GM12878 (cell line): ENCODE data around the gene C17orf78. TPM values are rescaled to one million over a fixed set of nuclear protein-coding genes. Genes with fewer than 3 reads are reported as not detected.

Source experiments
- ATAC-seq: fragments of 200-7000 bp; cut with Tn5 transposase; 3 replicates; pipeline ENCODE4 v1.9.1; 2020; ENCODE audit warnings: mild to moderate bottlenecking, moderate library complexity
- BruUV-seq: library from RNA; stranded (reverse); fragments of 400-500 nt; replicated peaks from 2 replicates; lab custom pipeline; 2021; lab: Mats Ljungman, UMichigan
- CTCF ChIA-PET: fragments of 300-600 bp; sonication (Branson Sonifier 250); formaldehyde crosslinking; extraction: SDS; loops from one replicate; lab custom pipeline; 2021; ENCODE audit warnings: inconsistent platforms; lab: Yijun Ruan, JAX
- POLR2A ChIA-PET: fragments of 350-600 bp; formaldehyde crosslinking; extraction: SDS; loops from one replicate; lab custom pipeline; 2021; ENCODE audit warnings: inconsistent platforms; lab: Charles Lee
- RAD21 ChIA-PET: fragments of 300-600 bp; sonication (Branson Sonifier 250); formaldehyde crosslinking; loops from one replicate; lab custom pipeline; 2023; ENCODE audit warnings: antibody characterized with exemption; ENCODE audit not compliant: unreplicated experiment; lab: Charles Lee
- SMC1A ChIA-PET: fragments of 300-600 bp; sonication (Branson Sonifier 250); formaldehyde crosslinking; loops from one replicate; lab custom pipeline; 2023; ENCODE audit not compliant: unreplicated experiment, uncharacterized antibody; lab: Charles Lee
- DNase-seq: peaks from one replicate; pipeline ENCODE4 v3.0.0-alpha.2; 2011; ENCODE audit warnings: low read depth, low spot score
- FAIRE-seq: peaks from 3 replicates; lab custom pipeline; 2011; peaks lifted over from hg19 to GRCh38; lab: Jason Lieb, UNC
- H2AFZ ChIP-seq: 2 replicates; pipeline ENCODE4 v1.6.0; 2011; ENCODE audit warnings: low read depth, low read length, control low read depth; ENCODE audit not compliant: control insufficient read depth
- H3K27ac ChIP-seq: 2 replicates; pipeline ENCODE4 v1.5.1; 2011; ENCODE audit warnings: control low read depth; ENCODE audit not compliant: control insufficient read depth, insufficient read depth
- H3K27me3 ChIP-seq, 2 experiments: replicated peaks in 1 of 2; 2 replicates each; pipeline versions ENCODE4 v1.6.0 to v1.6.1; 2011; ENCODE audit warnings: low read length in 1 of 2; ENCODE audit not compliant: control insufficient read depth in 2 of 2, insufficient read depth in 2 of 2
- H3K36me3 ChIP-seq, 2 experiments: 2 replicates each; pipeline ENCODE4 v1.5.1; 2011; ENCODE audit warnings: low read length in 1 of 2; ENCODE audit not compliant: control insufficient read depth in 2 of 2, insufficient read depth in 2 of 2
- H3K4me1 ChIP-seq: 2 replicates; pipeline ENCODE4 v1.6.1; 2011; ENCODE audit warnings: mild to moderate bottlenecking, low read length, moderate library complexity, mixed read lengths; ENCODE audit not compliant: control insufficient read depth, insufficient read depth
- H3K4me2 ChIP-seq: 2 replicates; pipeline ENCODE4 v1.6.0; 2011; ENCODE audit warnings: control low read depth; ENCODE audit not compliant: control insufficient read depth, insufficient read depth
- H3K4me3 ChIP-seq: fragments of 200-600 bp; sonication (generic); 2 replicates; pipeline ENCODE4 v1.5.1; 2016
- H3K79me2 ChIP-seq: 2 replicates; pipeline ENCODE4 v1.6.0; 2011; ENCODE audit warnings: low read length; ENCODE audit not compliant: control insufficient read depth, insufficient read depth
- H3K9ac ChIP-seq: 2 replicates; pipeline ENCODE4 v1.8.0; 2011; ENCODE audit warnings: low read length, control low read depth, mixed read lengths; ENCODE audit not compliant: control insufficient read depth, insufficient read depth
- H3K9me3 ChIP-seq: replicated peaks from 3 replicates; pipeline ENCODE4 v1.5.1; 2011; ENCODE audit warnings: mild to moderate bottlenecking, low read length; ENCODE audit not compliant: control insufficient read depth, insufficient read depth
- H4K20me1 ChIP-seq: 2 replicates; pipeline ENCODE4 v1.6.0; 2011; ENCODE audit not compliant: control insufficient read depth, insufficient read depth
- BCL3 ChIP-seq: IDR thresholded peaks from 2 replicates; pipeline ENCODE4 v1.6.1; 2011; ENCODE audit warnings: borderline replicate concordance, low read depth, mild to moderate bottlenecking, moderate library complexity, low read length; ENCODE audit not compliant: insufficient read depth, poor library complexity, severe bottlenecking
- CBX5 ChIP-seq: sonication (generic); IDR thresholded peaks from 2 replicates; pipeline ENCODE4 v1.6.1; 2016; ENCODE audit warnings: low read depth, moderate library complexity, mild to moderate bottlenecking, inconsistent platforms
- CHD2 ChIP-seq: IDR thresholded peaks from 2 replicates; pipeline ENCODE4 v1.6.1; 2011; ENCODE audit warnings: low read depth, low read length, improper control_type of control experiment, borderline replicate concordance
- CREM ChIP-seq: IDR thresholded peaks from 2 replicates; pipeline ENCODE4 v1.6.1; 2014; ENCODE audit warnings: antibody characterized with exemption, low read depth
- ETV6 ChIP-seq, 2 experiments: fragments of 450-650 bp in 1 of 2; IDR thresholded peaks in 1 of 2; conservative IDR thresholded peaks in 1 of 2; 2 replicates each; pipeline ENCODE4 v1.6.1; 2014; ENCODE audit warnings: antibody characterized with exemption in 1 of 2, borderline replicate concordance in 1 of 2, low read depth in 1 of 2, mild to moderate bottlenecking in 1 of 2, moderate library complexity in 1 of 2
- FOS ChIP-seq: IDR thresholded peaks from 3 replicates; pipeline ENCODE4 v1.6.1; 2011; ENCODE audit warnings: borderline replicate concordance; ENCODE audit not compliant: insufficient read length; ENCODE audit errors: extremely low read depth
- IRF4 ChIP-seq: IDR thresholded peaks from 2 replicates; pipeline ENCODE4 v1.6.1; 2011; ENCODE audit warnings: low read depth, low read length
- KAT2A ChIP-seq: conservative IDR thresholded peaks from 2 replicates; pipeline ENCODE4 v1.6.1; 2011; ENCODE audit warnings: low read depth, low read length; ENCODE audit not compliant: control insufficient read depth
- SIN3A ChIP-seq: IDR thresholded peaks from 2 replicates; pipeline ENCODE4 v1.6.1; 2012; ENCODE audit warnings: low read depth, low read length, improper control_type of control experiment
- STAT3 ChIP-seq: IDR thresholded peaks from 2 replicates; pipeline ENCODE4 v1.6.1; 2011; ENCODE audit warnings: low read depth, low read length, improper control_type of control experiment
- SUZ12 ChIP-seq: fragments of 200-600 bp; sonication (generic); IDR thresholded peaks from one replicate; pipeline ENCODE4 v1.6.1; 2018; ENCODE audit warnings: antibody characterized with exemption, mild to moderate bottlenecking; ENCODE audit not compliant: unreplicated experiment
- WGBS: methylation state at CpG from one replicate; pipeline ENCODE4 v1.1.6; 2016; ENCODE audit warnings: low lambda C conversion rate; ENCODE audit not compliant: insufficient replicate concordance, insufficient coverage; ENCODE audit errors: missing lambda C conversion rate; 5-methylcytosine and 5-hydroxymethylcytosine counted together
- in situ Hi-C: fragments of 300-500 bp; cut with MboI; formaldehyde crosslinking; loops from 9 replicates; pipeline ENCODE4 v1.14.3; 2018; ENCODE audit warnings: mixed read lengths
- intact Hi-C: fragments of 100-400 bp; cut with micrococcal nuclease; formaldehyde crosslinking; loops from one replicate; pipeline ENCODE4 v1.14.2; 2022; ENCODE audit not compliant: unreplicated experiment
- polyA plus RNA-seq, 11 experiments: library from polyadenylated mRNA; depleted of rRNA in 4 of 11; unstranded in 6 of 11; stranded (reverse) in 5 of 11; fragments of >200 nt; fragmentation: Nextera tagmentation in 4 of 11; fragmentation: Illumina TruSeq in 1 of 11; extraction: Ambion mirVana in 4 of 11; extraction: Trizol in 1 of 11; gene quantifications; 1 replicate in 1 of 11; 2 replicates in 10 of 11; pipeline versions ENCODE4 v1.2.1 to v1.2.3, GENCODE V29; 2011 to 2016; ENCODE audit warnings: inconsistent platforms in 2 of 11, missing spikeins in 2 of 11, low read depth in 1 of 11
- total RNA-seq, 4 experiments: library from RNA; depleted of rRNA in 3 of 4; stranded (reverse); fragments of >200 nt in 3 of 4; fragmentation: Illumina TruSeq in 1 of 4; extraction: Trizol in 1 of 4; gene quantifications; 2 replicates each; pipeline versions ENCODE4 v1.2.1 to v1.2.3, GENCODE V29; 2013 to 2021

C17orf78 gene
- total and polyA plus RNA-seq, 10 of the 15 experiments (the other 5 are each of a cell fraction or from before 2014, with no cell fraction given), result 0.10 TPM; not detected in 9

- no peak for TF ChIP-seq BCL3
- no peak for TF ChIP-seq IRF4
- no peak for TF ChIP-seq CBX5
- TF ChIP-seq FOS, result no peak
- no peak for TF ChIP-seq CHD2
- no peak for TF ChIP-seq STAT3
Observed at GRCh38 chr17:37340804-37341203, 35.0 kb upstream of the C17orf78 start (continued).

DNA sequence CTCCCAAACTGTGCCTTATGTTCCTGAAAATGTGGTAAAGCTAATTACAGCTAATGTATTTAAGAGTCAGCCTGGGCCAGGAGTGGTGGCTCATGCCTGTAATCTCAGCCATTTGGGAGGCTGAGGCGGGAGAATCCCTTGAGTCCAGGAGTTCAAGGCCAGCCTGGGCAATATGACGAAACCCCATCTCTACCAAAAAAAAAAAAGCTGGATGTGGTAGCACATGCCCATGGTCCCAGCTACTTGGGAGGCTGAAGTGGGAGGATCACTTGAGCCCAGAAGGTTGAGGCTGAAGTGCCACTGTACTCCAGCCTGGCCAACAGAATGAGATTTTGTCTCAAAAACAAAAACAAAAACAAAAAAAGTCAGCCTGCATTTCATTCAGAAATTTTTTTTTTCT, 33.2 kb upstream of the C17orf78 start:
- H3K79me2 ChIP-seq, result peaks cover 5% of the 10 kb centered on the region
- CTCF ChIA-PET, result interaction anchor here (0.9 kb wide), 1 partner anchor 83 kb away, joined by 3 read pairs; no protein-coding TSS in a partner anchor
- no peak for FAIRE-seq
- TF ChIP-seq SUZ12, result no peak
- TF ChIP-seq ETV6 (conservative IDR thresholded peaks at IDR 0.05 in 1 of 2, IDR thresholded peaks at IDR 0.05 in 1 of 2; ENCODE audit: borderline replicate concordance in 1 of 2, low read depth in 1 of 2), result no peak
- no peak for TF ChIP-seq SIN3A
- no peak for TF ChIP-seq CREM
- no peak for TF ChIP-seq KAT2A
- TF ChIP-seq, all 136 proteins: peak for 0
- Histone ChIP-seq H3K36me3 (peaks cover 0 to 5% of the 10 kb centered on the region in 2 experiments), H3K9ac (no peak overlapping the region), H3K4me2 (no peak overlapping the region), H3K27me3 (no peaks in the 10 kb centered on the region), H3K9me3 (no peaks in the 10 kb centered on the region; the same call in 2 of the 3 replicates), H4K20me1 (no peaks in the 10 kb centered on the region), H3K27ac (no peak overlapping the region), H2AFZ (no peak overlapping the region), H3K4me1 (no peaks in the 10 kb centered on the region), H3K4me3 (no peak overlapping the region)
- RAD21 ChIA-PET, result no interaction called here
- WGBS, result 96% methylated on average over 2 of the region's 2 CpGs
- in situ Hi-C loops (no loop called here), intact Hi-C loops (no loop called here)
- POLR2A ChIA-PET, result no interaction called here
- SMC1A ChIA-PET, result interaction anchor here (0.9 to 1.4 kb wide), 2 partner anchors 14 to 55 kb away, joined by 3 to 5 read pairs; no protein-coding TSS in a partner anchor
- ATAC-seq (no peak), DNase-seq (no peak)
- BruUV-seq, result no TSS peak
